GM19324 (cell line): ENCODE measurements around the gene SERBP1.
"Not testable (repeated sequence)": the region's sequence is repeated elsewhere in the genome, so short reads cannot be mapped to it uniquely, and the experiment has no call there.

ENCODE experiments used
- ATAC-seq: cut with Tn5 transposase; IDR thresholded peaks from one replicate; pipeline ENCODE4 v1.9.1; 2021; ENCODE audit warnings: mild to moderate bottlenecking, moderate library complexity; ENCODE audit not compliant: unreplicated experiment, low FRiP score

The SERBP1 gene

DNA sequence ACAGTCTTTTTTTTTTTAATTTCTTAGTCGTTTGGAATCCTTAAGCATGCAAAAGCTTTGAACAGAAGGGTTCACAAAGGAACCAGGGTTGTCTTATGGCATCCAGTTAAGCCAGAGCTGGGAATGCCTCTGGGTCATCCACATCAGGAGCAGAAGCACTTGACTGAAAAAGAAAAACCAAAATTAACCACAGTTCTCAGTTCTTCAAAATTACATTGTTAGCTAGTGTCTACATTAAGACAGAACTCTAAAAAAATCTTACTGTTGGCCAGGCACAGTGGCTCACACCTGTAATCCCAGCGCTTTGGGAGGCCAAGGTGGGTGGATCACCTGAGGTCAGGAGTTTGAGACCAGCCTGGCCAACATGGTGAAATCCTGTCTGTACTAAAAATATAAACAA lies 17.1 kb downstream of the SERBP1 start:
- not testable (repeated sequence) for ATAC-seq

GRCh38 chr1:67408148-67408547 lies 22.1 kb downstream of the SERBP1 start:
- ATAC-seq = no peak

- no peak for ATAC-seq
Measured at GRCh38 chr1:67407498-67407897, 22.7 kb downstream of the SERBP1 start.

DNA sequence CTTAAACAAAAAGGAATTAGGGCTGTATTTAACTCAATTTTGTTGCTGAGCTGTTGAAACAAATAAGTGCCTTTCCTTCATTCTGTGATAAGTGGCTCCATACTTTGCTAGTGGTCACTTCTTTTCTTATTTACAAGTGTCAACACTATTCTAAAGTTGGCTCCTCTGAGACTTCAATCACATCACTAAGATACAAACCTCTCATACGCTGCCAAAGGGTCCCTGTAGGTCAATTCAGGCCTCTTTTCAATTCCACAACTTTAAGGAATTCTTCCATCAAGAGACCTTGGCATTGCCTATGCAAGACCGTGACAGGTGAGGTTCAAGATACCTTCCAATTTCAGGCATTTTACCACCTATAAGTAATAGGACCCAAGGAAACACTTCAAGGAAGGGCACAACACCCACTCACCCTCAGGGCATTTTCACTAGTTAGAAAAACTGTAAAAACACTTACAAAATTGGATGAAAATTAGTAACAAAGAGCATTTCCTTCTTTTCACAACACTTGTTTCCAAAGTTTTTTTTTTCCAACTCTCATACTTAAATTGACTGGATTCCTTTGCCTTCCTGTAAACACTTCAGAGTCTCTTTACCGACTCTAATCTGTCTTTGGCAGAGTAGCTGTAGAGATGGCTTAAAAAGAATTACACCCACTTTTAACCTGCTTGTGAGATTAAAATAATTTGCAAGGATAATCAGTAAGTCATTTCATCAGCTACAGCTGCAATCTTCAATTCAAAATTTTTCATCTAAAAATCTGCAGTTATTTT lies 24.5 kb downstream of the SERBP1 start:
- no peak for ATAC-seq

- no peak for ATAC-seq
Measured at GRCh38 chr1:67404212-67404620, 26.0 kb downstream of the SERBP1 start.

DNA sequence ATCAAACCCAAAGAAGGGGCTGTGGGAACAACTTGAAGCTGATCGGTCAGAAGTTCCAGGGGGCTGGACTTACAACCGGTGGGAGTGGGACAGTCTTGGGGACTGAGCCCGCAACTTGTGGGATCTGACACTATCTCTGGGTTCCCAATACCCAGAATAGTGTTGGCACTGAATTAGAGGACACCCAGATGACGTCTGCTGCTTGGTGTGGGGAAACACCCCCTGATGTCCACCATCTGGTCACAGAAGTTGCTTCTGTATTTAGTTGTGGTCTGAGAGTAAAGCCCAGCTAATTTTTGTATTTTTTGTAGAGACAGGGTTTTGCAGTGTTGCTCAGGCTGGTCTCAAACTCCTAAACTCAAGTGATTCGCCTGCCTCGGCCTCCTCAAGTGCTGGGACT lies 28.8 kb downstream of the SERBP1 start:
- ATAC-seq = no peak

DNA sequence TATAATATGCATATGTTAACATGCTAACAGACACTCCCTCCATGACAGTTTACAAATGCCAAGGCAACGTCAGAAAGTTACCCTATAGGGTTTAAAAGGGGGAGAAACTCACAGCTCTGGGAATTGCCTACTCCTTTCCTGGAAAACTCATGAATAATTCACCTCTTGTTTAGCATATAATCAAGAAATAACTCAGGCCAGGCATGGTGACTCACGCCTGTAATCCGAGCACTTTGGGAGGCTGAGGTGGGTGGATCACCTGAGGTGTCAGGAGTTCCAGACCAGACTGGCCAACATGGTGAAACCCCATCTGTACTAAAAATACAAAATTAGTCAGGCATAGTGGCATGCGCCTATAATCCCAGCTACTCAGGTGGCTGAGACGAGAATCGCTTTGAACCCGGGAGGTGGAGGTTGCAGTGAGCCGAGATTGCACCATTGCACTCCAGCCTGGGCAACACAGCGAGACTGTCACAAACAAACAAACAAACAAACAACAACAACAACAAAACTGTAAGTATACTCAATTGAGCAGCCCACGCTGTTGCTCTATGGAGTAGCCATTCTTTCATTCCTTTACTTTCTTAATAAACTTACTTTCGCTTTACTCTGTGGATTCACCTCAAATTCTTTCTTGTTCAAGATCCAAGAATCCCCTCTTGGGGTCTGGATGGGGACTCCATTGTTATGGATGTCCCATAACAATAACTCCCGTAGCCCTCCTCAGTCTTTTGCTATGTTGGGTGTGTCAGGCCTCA lies 30.0 kb downstream of the SERBP1 start:
- not testable (repeated sequence) for ATAC-seq

GRCh38 chr1:67399199-67399993 lies 30.8 kb downstream of the SERBP1 start:
- ATAC-seq = no peak

- ATAC-seq = no peak
Measured at GRCh38 chr1:67394548-67394947, 35.7 kb downstream of the SERBP1 start.

GRCh38 chr1:67393737-67394136 lies 36.5 kb downstream of the SERBP1 start:
- ATAC-seq = no peak

- ATAC-seq = no peak
Measured at GRCh38 chr1:67393240-67393639, 37.0 kb downstream of the SERBP1 start.

GRCh38 chr1:67390041-67390887 lies 39.9 kb downstream of the SERBP1 start:
- ATAC-seq = no peak

- ATAC-seq = no peak
Measured at GRCh38 chr1:67383999-67384638, 46.1 kb downstream of the SERBP1 start.

DNA sequence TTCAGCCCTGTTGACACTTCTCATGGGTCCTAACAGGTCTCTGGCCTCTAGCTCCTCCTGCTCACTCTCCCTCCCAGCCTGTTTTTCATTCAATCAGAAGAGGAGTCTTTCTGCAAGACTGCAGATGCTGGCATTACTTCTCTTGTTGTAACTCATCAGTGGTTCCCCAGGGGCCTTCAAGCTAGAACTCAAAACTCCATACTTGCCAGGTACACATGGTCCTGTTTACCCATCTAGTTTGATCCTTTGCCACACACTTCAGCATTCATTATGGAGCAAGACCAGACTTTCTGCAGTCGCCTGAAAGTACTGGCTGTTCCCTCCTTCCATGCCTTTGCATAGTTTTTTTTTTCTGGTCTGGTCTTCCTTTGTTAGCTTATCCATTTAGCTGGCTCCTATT lies 47.9 kb downstream of the SERBP1 start:
- no peak for ATAC-seq

DNA sequence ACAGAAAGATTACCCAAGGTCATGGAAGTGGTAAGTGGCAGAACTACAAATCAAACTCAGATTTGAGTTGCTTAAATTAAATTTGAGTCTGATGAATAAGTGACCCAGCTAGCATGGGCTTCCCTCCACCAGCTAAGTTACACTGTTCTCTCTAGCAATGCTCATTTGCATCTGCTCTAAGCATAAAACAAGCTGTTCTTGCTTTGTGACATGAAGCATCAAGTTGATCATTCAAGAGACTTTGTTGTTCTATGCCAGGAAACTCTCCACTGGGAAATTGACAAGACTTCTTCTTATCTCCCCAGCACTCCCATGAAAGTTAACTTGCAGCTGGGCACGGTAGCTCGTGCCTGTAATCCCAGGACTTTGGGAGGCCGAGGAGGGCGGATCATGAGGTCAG lies 49.0 kb downstream of the SERBP1 start:
- ATAC-seq = no peak

GRCh38 chr1:67377253-67377652 lies 52.9 kb downstream of the SERBP1 start:
- ATAC-seq = no peak

DNA sequence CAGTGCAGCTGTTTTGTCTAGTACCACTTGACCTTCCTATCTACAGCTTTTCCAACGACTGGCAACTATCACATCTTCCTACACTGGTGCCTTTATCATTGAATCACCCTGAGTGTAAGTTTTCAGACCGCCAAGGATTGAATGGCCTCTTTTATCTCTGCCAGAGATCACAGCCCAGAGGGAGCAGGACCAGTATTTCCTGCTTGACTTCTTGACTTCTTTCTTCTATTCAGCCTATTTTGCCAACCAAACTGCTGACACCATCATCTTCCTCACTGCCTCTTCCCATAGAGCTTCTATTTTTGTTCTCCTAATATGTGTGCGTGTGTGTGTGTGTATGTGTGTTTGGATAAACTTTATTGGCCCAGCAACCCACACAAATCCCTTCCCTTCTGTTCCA lies 53.8 kb downstream of the SERBP1 start:
- ATAC-seq = no peak

DNA sequence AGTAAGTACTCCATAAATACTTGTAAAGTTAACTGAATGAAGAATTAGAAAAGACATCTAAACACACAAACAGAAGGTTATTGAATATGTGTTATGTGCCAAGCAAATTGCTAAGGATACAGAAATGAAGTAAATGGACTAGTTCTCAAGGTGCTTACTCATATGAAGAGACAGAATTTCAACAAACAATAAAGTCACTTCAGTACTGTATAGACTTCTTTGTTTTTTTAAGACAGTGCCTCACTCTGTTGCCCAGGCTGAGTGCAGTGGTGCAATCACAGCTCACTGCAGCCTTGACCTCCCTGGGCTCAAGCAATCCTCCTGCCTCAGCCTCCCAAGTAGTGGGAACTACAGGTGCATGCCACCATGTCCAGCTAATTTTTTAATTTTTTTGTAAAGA lies 57.3 kb downstream of the SERBP1 start:
- ATAC-seq = no peak

- ATAC-seq = no peak
Measured at GRCh38 chr1:67372136-67372535, 58.1 kb downstream of the SERBP1 start.

- no peak for ATAC-seq
Measured at GRCh38 chr1:67371681-67372080, 58.5 kb downstream of the SERBP1 start.
